ENCODE results near the gene PNPLA8.

PNPLA8 gene

GRCh38 chr7:108503112-108504026 lies 22.6 kb downstream of the PNPLA8 start:
- Histone ChIP-seq H3K4me2 (ENCODE audit: low read depth, low read length, poor library complexity, severe bottlenecking) (no peak overlapping the region), H3K9me3 (ENCODE audit: insufficient read depth, low read depth, low read length) (no peaks in the 10 kb centered on the region), H3K4me3 (ENCODE audit: low read length, poor library complexity, severe bottlenecking) (no peak overlapping the region), H3K79me2 (ENCODE audit: insufficient read depth, low read length) (no peaks in the 10 kb centered on the region), H3K27me3 (ENCODE audit: insufficient read depth, low read length, poor library complexity, severe bottlenecking) (no peaks in the 10 kb centered on the region), H3K4me1 (ENCODE audit: insufficient read depth, low read length, poor library complexity, severe bottlenecking) (no peaks in the 10 kb centered on the region), H4K20me1 (ENCODE audit: insufficient read depth, low read length, poor library complexity, severe bottlenecking) (no peaks in the 10 kb centered on the region), H2AFZ (ENCODE audit: low read length) (no peak overlapping the region), H3K9me2 (replicated peaks; ENCODE audit: low read depth, low read length) (no peaks in the 10 kb centered on the region), H3K36me3 (ENCODE audit: insufficient read depth, low read length) (peaks cover 28% of the 10 kb centered on the region; the same call in 1 of the 2 replicates), H3K9ac (ENCODE audit: low read depth, low read length, poor library complexity, severe bottlenecking) (no peak overlapping the region), H3F3A (ENCODE audit: low read depth) (no peaks in the 10 kb centered on the region)
- TF ChIP-seq CTCF (conservative IDR thresholded peaks at IDR 0.05; ENCODE audit: low read length) (no peak), EZH2phosphoT487 (IDR thresholded peaks at IDR 0.05; ENCODE audit: borderline replicate concordance) (no peak)

GRCh38 chr7:108499566-108499965 lies 26.4 kb downstream of the PNPLA8 start:
- H3K79me2 ChIP-seq (ENCODE audit: insufficient read depth, low read length), result no peaks in the 10 kb centered on the region
- no peaks in the 10 kb centered on the region for H3K9me2 ChIP-seq (replicated peaks; ENCODE audit: low read depth, low read length)
- no peak overlapping the region for H2AFZ ChIP-seq (ENCODE audit: low read length)
- H4K20me1 ChIP-seq (ENCODE audit: insufficient read depth, low read length, poor library complexity, severe bottlenecking), result no peaks in the 10 kb centered on the region
- H3K9me3 ChIP-seq (ENCODE audit: insufficient read depth, low read depth, low read length), result no peaks in the 10 kb centered on the region
- no peaks in the 10 kb centered on the region for H3K4me1 ChIP-seq (ENCODE audit: insufficient read depth, low read length, poor library complexity, severe bottlenecking)
- no peak overlapping the region for H3K4me2 ChIP-seq (ENCODE audit: low read depth, low read length, poor library complexity, severe bottlenecking)
- no peaks in the 10 kb centered on the region for H3K27me3 ChIP-seq (ENCODE audit: insufficient read depth, low read length, poor library complexity, severe bottlenecking)
- no peaks in the 10 kb centered on the region for H3F3A ChIP-seq (ENCODE audit: low read depth)
- peaks cover 32% of the 10 kb centered on the region; the same call in 1 of the 2 replicates for H3K36me3 ChIP-seq (ENCODE audit: insufficient read depth, low read length)
- TF ChIP-seq EZH2phosphoT487 (IDR thresholded peaks at IDR 0.05; ENCODE audit: borderline replicate concordance) (no peak), CTCF (conservative IDR thresholded peaks at IDR 0.05; ENCODE audit: low read length) (no peak)
- no peak overlapping the region for H3K4me3 ChIP-seq (ENCODE audit: low read length, poor library complexity, severe bottlenecking)
- H3K9ac ChIP-seq (ENCODE audit: low read depth, low read length, poor library complexity, severe bottlenecking), result no peak overlapping the region

- Histone ChIP-seq H3K36me3 (ENCODE audit: insufficient read depth, low read length) (peaks cover 36% of the 10 kb centered on the region; the same call in 1 of the 2 replicates), H2AFZ (ENCODE audit: low read length) (no peak overlapping the region), H3K9ac (ENCODE audit: low read depth, low read length, poor library complexity, severe bottlenecking) (no peak overlapping the region), H3K4me1 (ENCODE audit: insufficient read depth, low read length, poor library complexity, severe bottlenecking) (no peaks in the 10 kb centered on the region), H3K27me3 (ENCODE audit: insufficient read depth, low read length, poor library complexity, severe bottlenecking) (no peaks in the 10 kb centered on the region), H3K4me2 (ENCODE audit: low read depth, low read length, poor library complexity, severe bottlenecking) (no peak overlapping the region), H3K79me2 (ENCODE audit: insufficient read depth, low read length) (no peaks in the 10 kb centered on the region), H3K9me2 (replicated peaks; ENCODE audit: low read depth, low read length) (no peaks in the 10 kb centered on the region), H3F3A (ENCODE audit: low read depth) (no peaks in the 10 kb centered on the region), H3K4me3 (ENCODE audit: low read length, poor library complexity, severe bottlenecking) (no peak overlapping the region), H3K9me3 (ENCODE audit: insufficient read depth, low read depth, low read length) (no peaks in the 10 kb centered on the region), H4K20me1 (ENCODE audit: insufficient read depth, low read length, poor library complexity, severe bottlenecking) (no peaks in the 10 kb centered on the region)
- TF ChIP-seq CTCF (conservative IDR thresholded peaks at IDR 0.05; ENCODE audit: low read length) (no peak), EZH2phosphoT487 (IDR thresholded peaks at IDR 0.05; ENCODE audit: borderline replicate concordance) (no peak)
These were observed 27.5 kb downstream of the PNPLA8 start for GRCh38 chr7:108498481-108498880.

All from Loucy (cell line).